Thyroid gland (tissue), 4 donors: ENCODE data around the gene TMEM92. TPM values are rescaled to one million over a fixed set of nuclear protein-coding genes. Genes with fewer than 3 reads are reported as not detected.

Source experiments
- DNase-seq, 2 donors: peaks; one replicate each; pipeline ENCODE4 v3.0.0-alpha.2; 2019
- H3K27ac ChIP-seq, 3 donors: fragments of 200-600 bp; sonication (generic); 1 replicate in 2 of 3; 2 replicates in 1 of 3; pipeline ENCODE4 v1.5.1; 2016 to 2019; ENCODE audit warnings: mild to moderate bottlenecking in 1 of 3, moderate library complexity in 1 of 3
- H3K27me3 ChIP-seq: fragments of 200-600 bp; sonication (generic); one replicate; pipeline ENCODE4 v1.5.1; 2019
- H3K36me3 ChIP-seq, 2 donors: fragments of 200-600 bp; sonication (generic); one replicate each; pipeline ENCODE4 v1.5.1; 2016 to 2019
- H3K4me1 ChIP-seq, 2 donors: fragments of 200-600 bp; sonication (generic); one replicate each; pipeline ENCODE4 v1.5.1; 2017 to 2019
- H3K4me3 ChIP-seq, 3 donors: fragments of 200-600 bp; sonication (generic); replicated peaks in 1 of 3; 1 replicate in 2 of 3; 2 replicates in 1 of 3; pipeline ENCODE4 v1.5.1; 2016; ENCODE audit warnings: mild to moderate bottlenecking in 1 of 3
- H3K9me3 ChIP-seq: fragments of 200-600 bp; sonication (generic); one replicate; pipeline ENCODE4 v1.5.1; 2017
- CTCF ChIP-seq, 6 experiments: fragments of 200-600 bp in 3 of 6; fragments of 450-650 bp in 3 of 6; sonication (generic) in 3 of 6; IDR thresholded peaks; one replicate each; pipeline ENCODE4 v1.5.1; 2016 to 2019; ENCODE audit warnings: antibody characterized with exemption in 6 of 6, mild to moderate bottlenecking in 2 of 6, inconsistent platforms in 1 of 6, moderate library complexity in 1 of 6
- POLR2A ChIP-seq, 2 donors: fragments of 450-650 bp; IDR thresholded peaks; one replicate each; pipeline ENCODE4 v1.6.1; 2017; ENCODE audit warnings: antibody characterized with exemption in 2 of 2, mild to moderate bottlenecking in 2 of 2, moderate library complexity in 1 of 2
- WGBS, 2 donors: methylation state at CpG; one replicate each; pipeline ENCODE4 v1.1.5; 2017; 5-methylcytosine and 5-hydroxymethylcytosine counted together
- intact Hi-C: fragments of 100-400 bp; cut with DNase I; formaldehyde crosslinking; loops from one replicate; pipeline ENCODE4 v1.15.1; 2023
- total RNA-seq, 4 donors: library from RNA; depleted of rRNA; stranded (reverse); fragments of >200 nt; gene quantifications; one replicate each; pipeline ENCODE4 v1.2.3, GENCODE V29; 2016

Gene TMEM92
- total RNA-seq, 4 donors from 2014 or later: not detected

GRCh38 chr17:50239937-50240336 is 34.3 kb upstream of the TMEM92 start:
- no peaks in the 10 kb centered on the region for H3K9me3 ChIP-seq
- H3K4me1 ChIP-seq: no peaks in the 10 kb centered on the region
- no peak for DNase-seq
- no peak overlapping the region for H3K4me3 ChIP-seq
- no peaks in the 10 kb centered on the region for H3K27me3 ChIP-seq
- TF ChIP-seq POLR2A (IDR thresholded peaks at IDR 0.05) (no peak), CTCF (IDR thresholded peaks at IDR 0.05) (no peak)
- H3K27ac ChIP-seq: no peak overlapping the region
- intact Hi-C loops: no loop called here
- WGBS, 2 donors: 67 to 74% methylated on average over 4 of the region's 4 CpGs
- H3K36me3 ChIP-seq: no peaks in the 10 kb centered on the region

- intact Hi-C loops: no loop called here
- TF ChIP-seq POLR2A (IDR thresholded peaks at IDR 0.05) (no peak), CTCF (IDR thresholded peaks at IDR 0.05) (no peak)
- no peaks in the 10 kb centered on the region for H3K4me1 ChIP-seq
- H3K27me3 ChIP-seq: no peaks in the 10 kb centered on the region
- DNase-seq: no peak
- no peak overlapping the region for H3K4me3 ChIP-seq
- no peaks in the 10 kb centered on the region for H3K36me3 ChIP-seq
- WGBS, 2 donors: 97 to 100% methylated on average over 1 of the region's 1 CpG
- H3K9me3 ChIP-seq: no peaks in the 10 kb centered on the region
- H3K27ac ChIP-seq: no peak overlapping the region
Observed at GRCh38 chr17:50240851-50241250, 33.4 kb upstream of the TMEM92 start.

GRCh38 chr17:50241431-50241830 is 32.8 kb upstream of the TMEM92 start:
- H3K4me1 ChIP-seq: no peaks in the 10 kb centered on the region
- no peak overlapping the region for H3K4me3 ChIP-seq
- intact Hi-C loops: no loop called here
- no peak overlapping the region for H3K27ac ChIP-seq
- H3K36me3 ChIP-seq: no peaks in the 10 kb centered on the region
- no peaks in the 10 kb centered on the region for H3K27me3 ChIP-seq
- no peak for TF ChIP-seq CTCF (IDR thresholded peaks at IDR 0.05)
- no peaks in the 10 kb centered on the region for H3K9me3 ChIP-seq
- DNase-seq: no peak
- 78 to 82% methylated on average over 5 of the region's 5 CpGs for WGBS, 2 donors

GRCh38 chr17:50244771-50245170 is 29.5 kb upstream of the TMEM92 start:
- H3K36me3 ChIP-seq: no peaks in the 10 kb centered on the region
- H3K9me3 ChIP-seq: no peaks in the 10 kb centered on the region
- no peak for DNase-seq
- TF ChIP-seq POLR2A (IDR thresholded peaks at IDR 0.05) (no peak), CTCF (IDR thresholded peaks at IDR 0.05) (no peak)
- H3K4me1 ChIP-seq: no peaks in the 10 kb centered on the region
- H3K27me3 ChIP-seq: no peaks in the 10 kb centered on the region
- WGBS, 2 donors: 87 to 89% methylated on average over 6 of the region's 6 CpGs
- H3K4me3 ChIP-seq: no peak overlapping the region
- H3K27ac ChIP-seq: no peak overlapping the region
- intact Hi-C loops: no loop called here

- intact Hi-C loops: no loop called here
- 71 to 96% methylated on average over 2 of the region's 2 CpGs for WGBS, 2 donors
Observed at GRCh38 chr17:50248255-50248654, 26.0 kb upstream of the TMEM92 start.

More at GRCh38 chr17:50248255-50248654, 26.0 kb upstream of the TMEM92 start:
- DNase-seq: no peak
- Histone ChIP-seq H3K9me3 (no peaks in the 10 kb centered on the region), H3K36me3 (no peaks in the 10 kb centered on the region), H3K27ac (no peak overlapping the region), H3K27me3 (no peaks in the 10 kb centered on the region), H3K4me1 (no peaks in the 10 kb centered on the region), H3K4me3 (no peak overlapping the region)
- TF ChIP-seq POLR2A (IDR thresholded peaks at IDR 0.05): no peak
- no peak for TF ChIP-seq CTCF (IDR thresholded peaks at IDR 0.05)
